Liver (tissue), 3 donors: ENCODE results near the gene GSK3A.

Experiments used
- ATF3 ChIP-seq: IDR thresholded peaks from 2 replicates; pipeline ENCODE4 v1.6.1; 2016; ENCODE audit warnings: antibody characterized with exemption
- CTCF ChIP-seq: fragments of 150-350 bp; IDR thresholded peaks from 2 replicates; pipeline ENCODE4 v1.5.1; 2017; ENCODE audit warnings: improper control_type of control experiment, low read depth, low read length; ENCODE audit not compliant: missing input control
- EGR1 ChIP-seq, 2 donors: IDR thresholded peaks; 2 replicates each; pipeline ENCODE4 v1.6.1; 2016 to 2018; ENCODE audit warnings: antibody characterized with exemption in 2 of 2, low read depth in 2 of 2
- JUND ChIP-seq, 2 donors: IDR thresholded peaks; 2 replicates each; pipeline ENCODE4 v1.6.1; 2016; ENCODE audit warnings: antibody characterized with exemption in 2 of 2
- MAX ChIP-seq: IDR thresholded peaks from 2 replicates; pipeline ENCODE4 v1.6.1; 2016; ENCODE audit warnings: antibody characterized with exemption
- RAD21 ChIP-seq, 2 donors: IDR thresholded peaks; 2 replicates each; pipeline ENCODE4 v1.6.1; 2016; ENCODE audit warnings: antibody characterized with exemption in 2 of 2, mild to moderate bottlenecking in 2 of 2
- REST ChIP-seq: IDR thresholded peaks from 2 replicates; pipeline ENCODE4 v1.6.1; 2016; ENCODE audit warnings: antibody characterized with exemption, mild to moderate bottlenecking
- SP1 ChIP-seq: IDR thresholded peaks from 2 replicates; pipeline ENCODE4 v1.6.1; 2018; ENCODE audit warnings: antibody characterized with exemption, mild to moderate bottlenecking
- TAF1 ChIP-seq: conservative IDR thresholded peaks from 2 replicates; pipeline ENCODE4 v1.6.1; 2016; ENCODE audit warnings: antibody characterized with exemption, mild to moderate bottlenecking
- YY1 ChIP-seq: IDR thresholded peaks from 2 replicates; pipeline ENCODE4 v1.6.1; 2016; ENCODE audit warnings: antibody characterized with exemption, mild to moderate bottlenecking
- donor health status: healthy.
- donor health status: healthy.

GRCh38 chr19:42217520-42218437 is 24.6 kb downstream of the GSK3A start, which contains the start of gene DEDD2:
- TF ChIP-seq CTCF (no peak), MAX (peak; percentile 44), REST (peak; percentile 87), TAF1 (no peak), RAD21 (IDR thresholded peaks at IDR 0.05) (no peak), ATF3 (no peak), YY1 (peak; percentile 92), SP1 (no peak), JUND (IDR thresholded peaks at IDR 0.05) (no peak), EGR1 (IDR thresholded peaks at IDR 0.05; ENCODE audit: low read depth in 2 of 2) (no peak)
